SU-DHL-6 (cell line): ENCODE data around the gene CELF5.
A peak's percentile ranks its signal among the peaks of the same experiment; 100 is the strongest.

Source experiments
- H2AFZ ChIP-seq: fragments of 200-600 bp; sonication (generic); 2 replicates; pipeline ENCODE4 v1.6.1; 2014; ENCODE audit warnings: low read depth, mild to moderate bottlenecking, moderate library complexity, mixed read lengths, antibody characterized with exemption, low read length; ENCODE audit not compliant: severe bottlenecking
- H3F3A ChIP-seq: fragments of 200-600 bp; shearing (Covaris generic); 2 replicates; pipeline ENCODE4 v1.6.0; 2016; ENCODE audit warnings: antibody characterized with exemption, mild to moderate bottlenecking; ENCODE audit not compliant: insufficient read depth
- H3K27ac ChIP-seq: fragments of 200-600 bp; sonication (generic); 2 replicates; pipeline ENCODE4 v1.5.1; 2016; ENCODE audit warnings: low read depth, mild to moderate bottlenecking, low read length, moderate library complexity, mixed read lengths
- H3K27me3 ChIP-seq: fragments of 200-600 bp; sonication (generic), shearing (Covaris generic); 2 replicates; pipeline ENCODE4 v1.6.0; 2014; ENCODE audit warnings: mild to moderate bottlenecking, low read length
- H3K36me3 ChIP-seq: fragments of 200-600 bp; sonication (generic); 2 replicates; pipeline ENCODE4 v1.6.1; 2014; ENCODE audit warnings: mild to moderate bottlenecking, low read length, mixed read lengths
- H3K4me2 ChIP-seq: fragments of 300-600, 200-600 bp; shearing (Covaris generic), sonication (generic); 2 replicates; pipeline ENCODE4 v1.6.0; 2014; ENCODE audit warnings: low read length, low read depth, mild to moderate bottlenecking; ENCODE audit not compliant: poor library complexity, severe bottlenecking
- H3K4me3 ChIP-seq: fragments of 200-600 bp; sonication (generic); 2 replicates; pipeline ENCODE4 v1.5.1; 2014; ENCODE audit warnings: antibody characterized with exemption, low read length, mild to moderate bottlenecking, mixed read lengths; ENCODE audit not compliant: insufficient read depth, poor library complexity, severe bottlenecking
- H3K79me2 ChIP-seq: fragments of 200-600 bp; sonication (generic); 2 replicates; pipeline ENCODE4 v1.6.1; 2014; ENCODE audit warnings: mild to moderate bottlenecking, low read length, moderate library complexity; ENCODE audit not compliant: insufficient read depth
- H3K9ac ChIP-seq: fragments of 200-600 bp; sonication (generic); 2 replicates; pipeline ENCODE4 v1.7.0; 2014; ENCODE audit warnings: mild to moderate bottlenecking, low read length
- H3K9me2 ChIP-seq: fragments of 200-600 bp; sonication (generic); replicated peaks from 2 replicates; pipeline ENCODE4 v1.6.1; 2014; ENCODE audit warnings: low read length; ENCODE audit not compliant: insufficient read depth
- H3K9me3 ChIP-seq: fragments of 200-600 bp; sonication (generic); 2 replicates; pipeline ENCODE4 v1.6.1; 2014; ENCODE audit warnings: low read length, mixed read lengths; ENCODE audit not compliant: insufficient read depth
- H4K20me1 ChIP-seq: fragments of 200-600 bp; sonication (generic); 2 replicates; pipeline ENCODE4 v1.6.1; 2014; ENCODE audit warnings: low read depth, mild to moderate bottlenecking, antibody characterized with exemption, low read length, moderate library complexity, mixed read lengths
- CTCF ChIP-seq: fragments of 200-600 bp; sonication (generic); IDR thresholded peaks from one replicate; pipeline ENCODE4 v1.5.1; 2017; ENCODE audit warnings: antibody characterized with exemption, mild to moderate bottlenecking, low read length, moderate library complexity; ENCODE audit not compliant: insufficient read depth, poor library complexity, severe bottlenecking
- EZH2phosphoT487 ChIP-seq: fragments of 200-600 bp; sonication (generic), shearing (Covaris generic); conservative IDR thresholded peaks from 2 replicates; pipeline ENCODE4 v1.6.1; 2018; ENCODE audit warnings: mild to moderate bottlenecking, antibody characterized with exemption, low read length, moderate library complexity, mixed read lengths

CELF5 gene

GRCh38 chr19:3274942-3275582 lies 50.6 kb downstream of the CELF5 start:
- Histone ChIP-seq H3K4me3 (no peak overlapping the region), H3K27ac (no peak overlapping the region), H3K79me2 (no peaks in the 10 kb centered on the region), H3K27me3 (no peaks in the 10 kb centered on the region), H4K20me1 (no peaks in the 10 kb centered on the region), H3F3A (no peaks in the 10 kb centered on the region), H3K36me3 (no peaks in the 10 kb centered on the region), H3K9ac (no peak overlapping the region), H3K9me3 (no peaks in the 10 kb centered on the region), H2AFZ (no peak overlapping the region), H3K4me2 (peak overlapping the region; percentile 27), H3K9me2 (no peaks in the 10 kb centered on the region)
- TF ChIP-seq EZH2phosphoT487 = no peak
- peak; percentile 29 for TF ChIP-seq CTCF

DNA sequence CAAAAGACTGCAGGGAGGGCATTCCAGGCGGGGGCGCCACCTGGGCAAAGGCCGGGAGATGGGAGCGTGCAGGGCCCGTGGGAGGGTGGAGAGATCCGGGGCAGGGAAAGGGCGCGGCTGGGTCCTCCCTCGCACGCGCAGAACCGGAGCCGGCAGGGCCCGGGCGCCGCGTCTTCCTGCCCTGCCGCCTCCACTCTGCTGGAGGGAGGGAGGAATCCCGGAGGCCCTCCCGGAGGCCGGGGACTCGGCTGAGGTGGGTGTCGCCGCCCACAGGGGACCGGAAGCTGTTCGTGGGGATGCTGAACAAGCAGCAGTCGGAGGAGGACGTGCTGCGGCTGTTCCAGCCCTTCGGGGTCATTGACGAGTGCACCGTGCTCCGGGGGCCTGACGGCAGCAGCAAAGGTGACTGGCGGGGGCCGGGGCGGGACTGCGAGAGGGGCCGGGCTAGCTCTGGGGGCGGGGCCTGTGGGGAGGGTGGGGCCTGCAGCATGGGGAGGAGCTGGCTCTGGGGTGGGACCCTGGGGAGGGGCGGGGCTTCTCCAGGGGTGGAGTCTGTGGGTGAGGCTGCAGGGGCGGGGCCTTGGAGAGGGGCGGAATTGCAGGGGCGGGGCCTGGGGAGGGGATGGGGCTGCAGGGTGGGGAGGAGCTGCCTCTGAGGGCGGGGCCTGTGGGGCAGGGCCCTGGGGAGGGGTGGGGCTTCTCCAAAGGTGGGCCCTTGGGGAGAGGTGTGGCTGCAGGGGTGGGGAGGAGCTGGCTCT lies 51.3 kb downstream of the CELF5 start:
- Histone ChIP-seq H3K9ac (no peak overlapping the region), H3K79me2 (no peaks in the 10 kb centered on the region), H3K27me3 (no peaks in the 10 kb centered on the region), H3K9me2 (no peaks in the 10 kb centered on the region), H2AFZ (no peak overlapping the region), H3K27ac (no peak overlapping the region), H4K20me1 (no peaks in the 10 kb centered on the region), H3F3A (no peaks in the 10 kb centered on the region), H3K4me2 (peak overlapping the region; percentile 27), H3K9me3 (no peaks in the 10 kb centered on the region), H3K4me3 (no peak overlapping the region), H3K36me3 (no peaks in the 10 kb centered on the region)
- TF ChIP-seq EZH2phosphoT487 = no peak

- Histone ChIP-seq H3K27me3 (no peaks in the 10 kb centered on the region), H2AFZ (no peak overlapping the region), H3K27ac (no peak overlapping the region), H3F3A (no peaks in the 10 kb centered on the region), H3K9me3 (no peaks in the 10 kb centered on the region), H3K4me3 (no peak overlapping the region), H3K9me2 (no peaks in the 10 kb centered on the region), H3K79me2 (no peaks in the 10 kb centered on the region), H3K9ac (no peak overlapping the region), H3K4me2 (no peak overlapping the region), H3K36me3 (no peaks in the 10 kb centered on the region), H4K20me1 (no peaks in the 10 kb centered on the region)
- TF ChIP-seq EZH2phosphoT487 (no peak), CTCF (no peak)
These were observed 51.9 kb downstream of the CELF5 start for GRCh38 chr19:3276341-3276799.

DNA sequence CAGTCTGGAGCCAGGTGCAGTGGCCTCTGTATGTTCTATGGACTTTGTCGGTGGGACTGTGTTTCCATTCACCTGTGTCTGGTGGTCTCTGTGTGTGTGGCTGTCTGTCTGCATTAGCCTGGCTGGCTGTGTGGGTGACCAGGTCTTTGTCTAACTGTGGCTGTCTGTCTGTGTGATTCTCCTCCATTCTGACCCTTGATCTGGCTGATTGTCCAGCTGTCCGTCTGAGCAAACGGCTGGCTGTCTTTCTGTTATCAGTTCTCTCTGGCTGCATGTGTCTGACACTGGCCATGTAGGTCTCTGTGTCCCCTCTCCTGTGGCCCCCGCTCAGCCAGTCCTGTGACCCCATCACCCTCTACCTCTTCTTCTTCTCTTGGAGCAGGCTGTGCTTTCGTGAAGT lies 53.2 kb downstream of the CELF5 start:
- H3F3A ChIP-seq = no peaks in the 10 kb centered on the region
- H3K9ac ChIP-seq = no peak overlapping the region
- TF ChIP-seq EZH2phosphoT487 (no peak), CTCF (no peak)
- no peak overlapping the region for H2AFZ ChIP-seq
- H3K27ac ChIP-seq = no peak overlapping the region
- H3K4me3 ChIP-seq = no peak overlapping the region
- H3K27me3 ChIP-seq = no peaks in the 10 kb centered on the region
- no peaks in the 10 kb centered on the region for H4K20me1 ChIP-seq
- no peaks in the 10 kb centered on the region for H3K9me2 ChIP-seq
- no peaks in the 10 kb centered on the region for H3K9me3 ChIP-seq
- no peaks in the 10 kb centered on the region for H3K36me3 ChIP-seq
- no peaks in the 10 kb centered on the region for H3K79me2 ChIP-seq
- H3K4me2 ChIP-seq = no peak overlapping the region
